Hematopoietic multipotent progenitor cell treated with erythropoietin and hydrocortisone succinate and interleukin-3 and kit ligand, for 15 days (in vitro differentiated cells): ENCODE results near the gene LRFN5.

ENCODE experiments used
- DNase-seq: peaks from one replicate; pipeline ENCODE4 v3.0.0-alpha.2; 2015; ENCODE audit warnings: low spot score

LRFN5 gene

DNA sequence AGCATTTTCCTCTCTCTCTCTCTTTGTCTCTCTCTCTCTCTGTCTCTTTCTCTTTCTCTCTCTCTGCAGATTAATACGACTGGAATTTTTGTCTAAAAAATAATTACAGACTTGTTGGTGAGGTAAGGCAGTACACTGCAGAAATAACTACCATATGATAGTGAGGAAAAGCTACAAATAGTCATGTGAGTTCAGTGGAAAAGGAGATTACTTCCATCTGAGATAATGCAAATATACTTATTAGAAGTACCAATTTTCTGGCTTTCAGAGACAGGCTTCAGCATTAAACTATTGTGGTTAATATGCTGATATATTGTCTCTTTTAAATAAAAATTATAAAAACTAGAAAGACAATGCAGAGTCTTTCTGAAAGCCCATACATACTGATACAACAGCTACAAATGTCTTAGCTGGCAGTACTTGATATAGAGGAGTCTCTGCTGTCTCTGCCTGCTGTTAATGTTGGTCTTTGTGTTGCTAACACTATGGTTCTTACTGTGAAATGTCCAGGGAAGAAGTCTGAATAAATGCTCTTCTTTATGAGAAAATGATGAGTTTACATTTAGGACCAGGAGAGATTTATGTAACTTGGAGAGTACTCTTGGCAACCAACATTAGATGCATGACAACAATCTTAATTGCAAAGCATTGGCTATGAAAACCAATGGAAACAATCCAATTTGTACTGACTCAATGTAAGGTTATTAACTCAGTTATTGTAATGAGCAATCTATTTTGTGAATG is 167.0 kb downstream of the LRFN5 start:
- DNase-seq = no peak

DNA sequence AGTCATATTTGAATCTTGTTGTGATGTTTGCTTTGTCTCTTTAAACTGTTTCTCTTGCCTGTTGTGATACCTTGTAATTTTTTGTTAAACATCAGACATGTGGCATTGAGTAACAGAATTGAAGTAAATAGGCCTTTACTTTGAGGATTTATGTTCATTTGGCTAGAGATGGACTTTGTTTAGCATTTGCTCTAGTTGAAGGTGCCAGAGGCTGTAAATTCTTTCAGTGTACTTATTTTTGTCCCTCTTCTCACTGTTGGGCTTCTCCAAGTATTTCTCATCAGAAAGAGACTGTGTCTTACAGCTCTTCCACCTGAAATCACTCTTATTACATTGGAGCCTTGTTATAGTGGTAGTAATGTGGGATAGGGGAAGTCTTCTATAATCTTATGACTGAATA is 175.8 kb downstream of the LRFN5 start:
- no peak for DNase-seq

DNA sequence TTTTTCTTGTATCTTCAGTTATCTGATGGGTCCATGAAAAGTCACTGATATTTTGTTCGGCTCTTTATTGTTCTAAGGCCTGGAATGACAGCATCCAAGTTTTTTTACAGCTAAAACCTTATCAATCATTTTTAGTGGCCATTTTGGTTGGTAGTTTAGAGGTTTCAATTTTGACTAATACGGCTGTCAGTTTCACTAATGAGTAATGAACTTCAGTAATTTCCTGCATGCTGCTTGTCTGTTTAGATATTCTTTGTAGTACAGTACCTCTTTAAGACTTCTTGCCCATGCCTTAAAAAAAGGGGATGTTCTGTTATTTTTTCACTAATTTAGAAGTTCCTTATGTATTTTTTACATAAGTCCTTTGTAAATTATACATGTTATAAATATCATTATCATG is 176.7 kb downstream of the LRFN5 start:
- no peak for DNase-seq

DNA sequence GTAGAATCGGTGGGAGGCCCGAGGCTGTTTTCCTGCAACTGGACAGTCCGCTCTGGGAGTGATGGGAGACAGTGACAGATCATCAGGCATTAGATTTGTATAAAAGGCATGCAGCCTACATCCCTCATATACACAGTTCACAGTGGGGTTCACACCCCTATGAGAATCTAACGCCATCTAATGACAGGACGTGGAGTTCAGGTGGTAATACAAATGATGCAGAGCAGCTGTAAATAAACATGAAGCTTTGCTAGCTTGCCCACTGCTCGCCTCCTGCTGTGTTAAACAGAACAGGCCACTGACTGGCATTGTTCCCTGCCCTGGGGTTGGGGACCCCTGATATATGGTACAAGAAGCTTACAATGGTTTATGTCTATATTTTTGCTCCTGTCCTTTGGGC is 179.0 kb downstream of the LRFN5 start:
- DNase-seq = no peak

DNA sequence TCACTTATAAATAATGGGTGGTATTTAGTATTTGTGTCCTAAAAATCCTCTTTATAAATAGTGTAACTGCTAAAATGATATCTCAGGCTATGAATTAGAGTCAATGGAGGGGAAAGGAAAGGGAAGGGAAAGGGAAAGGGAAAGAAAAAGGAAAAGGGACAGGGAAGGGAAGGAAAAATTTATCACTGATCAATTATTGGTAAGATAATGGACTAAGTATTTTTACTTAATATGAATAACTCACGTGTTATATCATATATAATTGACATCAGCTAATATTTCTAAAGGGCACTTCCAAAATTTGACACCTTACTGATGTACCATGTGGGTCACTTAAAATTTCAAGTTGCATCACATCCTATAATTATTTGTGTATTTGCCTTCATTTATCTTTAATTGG is 193.1 kb downstream of the LRFN5 start:
- no peak for DNase-seq

DNA sequence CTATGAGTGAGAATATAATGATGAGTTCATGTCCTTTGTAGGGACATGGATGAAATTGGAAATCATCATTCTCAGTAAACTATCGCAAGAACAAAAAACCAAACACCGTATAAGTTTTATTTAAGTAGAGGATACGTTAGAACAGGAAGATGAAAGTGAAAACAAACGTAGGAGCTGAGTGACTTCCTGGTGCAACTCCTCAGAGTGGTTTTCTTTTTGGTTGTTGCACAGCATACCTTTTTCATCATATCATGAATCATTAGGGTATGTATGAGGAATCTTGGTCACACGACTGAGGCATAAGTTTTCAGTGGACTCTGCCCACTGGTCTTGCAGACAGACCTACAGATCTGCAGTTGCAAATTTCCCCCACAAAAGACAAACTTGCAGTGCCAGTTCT is 199.0 kb downstream of the LRFN5 start:
- no peak for DNase-seq

DNA sequence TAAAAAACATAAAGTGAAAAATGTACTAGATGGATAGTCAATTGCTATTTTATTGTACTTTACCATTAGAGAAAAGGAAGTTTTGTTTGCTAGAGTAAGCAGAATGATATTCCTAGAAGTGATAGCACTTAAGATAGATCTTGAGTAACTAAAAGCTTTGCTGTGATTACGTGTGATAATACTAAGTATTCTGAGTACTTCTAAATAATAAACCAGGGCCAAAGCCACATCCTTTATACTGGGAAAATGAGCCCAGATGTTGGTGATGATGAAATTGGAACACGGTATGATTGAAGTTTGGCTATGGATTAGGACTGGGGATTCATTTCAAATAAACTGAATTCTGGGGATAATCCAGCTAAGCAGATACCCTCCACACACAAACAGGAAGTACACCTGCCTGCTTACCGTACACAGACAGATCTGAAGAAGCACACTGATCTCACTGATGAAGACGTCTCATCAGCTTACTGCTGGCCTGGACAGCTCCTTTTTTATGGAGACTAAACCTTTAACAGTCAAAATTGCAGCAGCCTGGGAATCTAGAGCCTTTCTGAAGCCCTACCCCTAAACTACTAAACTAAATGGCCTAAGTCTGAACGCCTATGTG is 199.8 kb downstream of the LRFN5 start:
- no peak for DNase-seq

DNA sequence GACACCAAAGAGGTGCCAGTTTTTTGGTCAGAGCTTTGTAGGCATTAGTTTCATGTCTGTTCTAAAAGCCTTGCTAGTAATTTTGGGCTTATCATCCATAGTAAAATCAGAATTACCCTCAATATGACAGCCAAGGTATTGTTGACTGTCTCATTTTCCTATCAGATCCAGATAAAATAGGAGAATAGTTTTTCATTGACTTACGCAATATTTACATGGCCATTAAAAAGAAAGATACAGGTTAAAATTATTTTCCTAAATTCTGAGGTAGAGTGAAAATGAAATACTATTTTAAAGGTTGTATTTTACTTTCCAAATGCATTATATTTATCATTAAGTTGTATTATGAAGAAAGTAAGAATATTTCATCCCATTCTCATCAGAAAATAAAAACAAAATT is 203.7 kb downstream of the LRFN5 start:
- no peak for DNase-seq

DNA sequence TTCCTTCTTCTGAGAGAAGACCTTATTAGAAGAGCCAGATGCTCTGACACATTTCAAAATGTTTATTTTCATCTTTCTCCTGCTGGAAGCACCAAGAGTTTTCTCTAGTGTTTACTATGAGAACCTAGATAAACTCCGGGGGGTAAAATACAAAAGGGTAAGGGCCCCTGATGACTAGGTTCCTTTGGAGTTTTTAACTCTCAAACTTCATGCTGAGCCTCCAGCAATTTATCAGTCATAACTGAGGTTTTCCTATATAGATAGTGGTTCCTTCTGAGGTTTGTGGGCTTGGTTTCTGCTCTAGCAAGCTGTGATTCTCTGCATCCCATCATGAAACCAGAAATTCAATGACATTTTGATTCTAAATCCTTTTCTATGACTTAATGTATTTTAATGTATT is 210.9 kb downstream of the LRFN5 start:
- no peak for DNase-seq

DNA sequence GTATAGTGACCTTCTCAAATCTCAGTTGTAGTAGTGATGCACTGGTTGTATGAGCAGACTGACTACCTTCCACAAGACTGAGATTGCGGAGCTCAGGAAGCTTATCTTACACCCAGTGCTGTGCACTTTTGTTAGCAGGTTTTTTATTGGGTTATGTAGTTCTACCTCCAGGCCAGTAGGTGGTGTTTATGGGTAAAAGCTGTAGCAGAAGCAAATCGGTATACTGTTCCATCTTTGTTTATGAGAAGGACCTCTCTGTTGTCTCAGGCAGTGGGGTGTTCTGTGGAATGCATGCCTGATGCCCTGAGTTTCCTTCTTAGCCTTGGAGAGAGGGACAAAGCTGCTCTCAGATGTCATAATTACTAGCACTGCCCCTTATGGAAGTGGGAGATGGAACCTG is 217.8 kb downstream of the LRFN5 start:
- no peak for DNase-seq

DNA sequence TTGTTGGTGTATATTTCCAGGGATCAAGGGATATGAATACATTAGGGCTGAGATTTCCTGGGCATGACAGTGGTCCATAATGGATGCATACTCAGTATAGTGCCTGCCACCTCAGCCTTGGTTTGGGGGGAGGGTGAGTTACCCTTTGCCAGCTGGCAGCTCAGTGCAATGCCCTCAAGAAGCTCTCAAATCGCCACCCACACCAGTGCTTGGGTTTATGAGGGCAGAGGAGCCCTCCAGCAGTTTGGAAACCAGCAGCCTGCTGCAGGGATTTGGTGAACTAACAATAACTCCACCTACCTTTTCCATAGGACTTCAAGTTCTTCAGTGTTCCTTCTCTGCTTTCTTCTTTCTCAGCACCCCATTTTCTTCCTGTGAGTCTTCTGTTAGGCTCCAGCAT is 218.9 kb downstream of the LRFN5 start:
- no peak for DNase-seq

DNA sequence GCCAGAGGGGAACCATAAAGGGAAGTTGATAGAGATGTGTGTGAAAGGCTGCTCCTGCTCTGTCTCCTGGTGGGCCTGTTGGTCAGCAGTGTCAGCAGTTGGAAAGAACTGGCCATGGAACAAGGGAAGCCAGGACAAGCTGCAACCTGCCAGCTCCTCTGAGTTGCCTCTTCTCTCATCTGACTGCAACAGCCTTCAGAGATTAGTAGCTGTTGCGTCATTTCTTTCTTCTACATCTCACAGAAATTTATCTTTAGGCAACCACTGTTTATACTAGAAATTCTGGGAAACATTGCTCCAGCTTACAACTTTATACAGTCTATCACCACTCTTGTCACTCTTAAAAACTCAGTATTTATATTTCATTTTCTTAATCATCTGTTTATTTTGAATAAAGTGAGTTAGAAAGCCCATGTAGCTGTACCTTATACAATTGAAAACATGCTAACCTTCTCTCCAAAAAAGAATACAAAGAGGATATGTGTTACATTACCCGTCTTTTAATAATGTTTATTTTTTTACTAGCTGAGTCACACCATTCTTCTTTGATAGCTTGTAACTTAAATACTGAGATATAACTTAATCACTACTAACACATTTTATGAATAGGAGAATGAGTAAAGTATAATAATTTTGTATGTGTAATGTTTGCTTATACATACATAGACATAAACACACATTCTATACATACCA is 224.2 kb downstream of the LRFN5 start:
- DNase-seq = no peak

DNA sequence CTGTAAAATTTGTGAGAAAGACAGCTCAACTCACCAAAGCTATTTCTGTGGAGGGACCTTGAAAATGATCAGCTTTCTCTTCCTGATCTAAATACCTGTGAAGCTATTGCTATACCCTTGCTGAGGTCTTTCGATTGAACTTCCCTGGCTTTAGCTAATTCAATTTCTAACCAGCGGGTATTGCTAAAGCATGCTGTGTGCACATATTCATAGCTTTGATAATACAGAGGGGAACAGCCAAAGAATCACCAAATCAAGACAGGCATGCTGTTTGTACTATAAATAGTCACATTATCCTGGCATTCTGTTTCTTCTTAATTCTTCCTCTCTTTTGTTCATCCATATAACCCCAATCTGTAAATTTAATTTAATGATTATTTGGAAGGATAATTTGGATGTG is 233.0 kb downstream of the LRFN5 start:
- no peak for DNase-seq

DNA sequence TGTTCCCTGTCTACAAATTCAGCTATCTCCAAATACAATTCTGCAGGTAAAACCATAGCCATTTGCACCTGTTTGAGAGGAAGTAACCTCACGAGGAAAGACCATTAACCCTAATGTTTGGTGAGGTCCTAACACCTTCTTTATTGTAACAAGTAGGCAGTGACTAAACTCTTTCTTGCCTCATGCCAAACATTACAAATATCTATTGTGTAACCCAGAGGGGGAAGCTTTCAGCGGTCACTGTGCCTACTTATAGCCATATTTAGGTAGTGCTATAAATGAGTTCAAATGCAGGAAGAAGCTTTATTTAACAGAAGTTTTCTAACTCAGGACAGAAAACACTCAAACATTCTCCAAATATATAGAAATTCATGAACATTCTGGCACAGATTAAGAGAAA is 252.7 kb downstream of the LRFN5 start:
- no peak for DNase-seq

DNA sequence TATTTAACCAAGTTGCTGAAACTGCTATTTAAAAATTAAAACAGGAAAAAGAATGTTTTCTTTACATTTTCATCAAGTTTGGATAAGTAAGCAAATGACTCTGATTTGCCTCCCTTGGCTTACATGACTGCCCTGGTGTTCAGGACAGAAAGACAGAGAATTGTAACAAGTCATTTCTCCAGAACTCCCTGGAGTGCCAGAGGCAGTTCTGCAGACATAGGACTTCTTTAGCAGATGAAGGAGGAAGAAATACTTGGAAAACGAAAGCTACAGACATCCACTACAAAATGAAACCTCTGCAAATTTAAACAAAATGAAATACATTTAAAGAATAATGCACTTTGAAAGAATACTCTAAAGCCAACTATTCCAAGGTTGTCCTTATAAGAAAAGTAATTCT is 253.9 kb downstream of the LRFN5 start:
- no peak for DNase-seq

DNA sequence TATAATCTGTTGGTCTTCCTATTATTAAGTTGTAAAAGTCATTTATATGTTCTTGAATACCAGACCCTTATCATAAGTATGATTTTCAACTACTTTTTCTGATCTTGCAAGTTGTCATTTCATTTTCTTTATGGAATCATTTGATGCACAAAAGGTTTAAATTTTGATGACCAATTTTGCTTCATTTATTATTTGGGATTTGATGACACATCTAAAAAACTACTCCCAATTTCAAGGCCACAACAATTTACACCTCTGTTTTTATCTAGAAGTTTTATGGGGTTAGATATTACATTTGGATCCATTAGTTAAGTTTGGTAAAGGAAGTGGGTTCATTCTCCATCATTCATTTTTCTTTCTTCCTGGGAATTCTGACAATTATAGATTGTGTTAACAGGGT is 259.2 kb downstream of the LRFN5 start:
- no peak for DNase-seq

DNA sequence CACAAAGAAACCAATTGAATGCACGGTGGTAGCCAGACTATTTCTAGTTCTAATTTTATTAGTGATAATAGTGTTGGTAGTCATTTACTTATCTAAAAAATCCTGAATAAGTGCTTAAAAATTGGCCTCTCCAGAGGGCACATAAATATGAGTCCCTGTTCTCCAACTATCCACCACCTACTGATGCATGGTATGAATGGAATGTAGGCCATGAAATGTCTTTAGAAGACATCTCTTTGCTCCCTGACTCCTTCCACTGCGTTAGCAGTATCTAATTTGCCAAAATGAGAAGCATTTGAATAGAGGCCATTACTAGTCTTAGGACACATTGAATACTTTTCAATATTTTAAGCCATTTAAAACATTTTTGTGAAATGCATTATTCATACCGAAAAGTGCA is 261.7 kb downstream of the LRFN5 start:
- no peak for DNase-seq

DNA sequence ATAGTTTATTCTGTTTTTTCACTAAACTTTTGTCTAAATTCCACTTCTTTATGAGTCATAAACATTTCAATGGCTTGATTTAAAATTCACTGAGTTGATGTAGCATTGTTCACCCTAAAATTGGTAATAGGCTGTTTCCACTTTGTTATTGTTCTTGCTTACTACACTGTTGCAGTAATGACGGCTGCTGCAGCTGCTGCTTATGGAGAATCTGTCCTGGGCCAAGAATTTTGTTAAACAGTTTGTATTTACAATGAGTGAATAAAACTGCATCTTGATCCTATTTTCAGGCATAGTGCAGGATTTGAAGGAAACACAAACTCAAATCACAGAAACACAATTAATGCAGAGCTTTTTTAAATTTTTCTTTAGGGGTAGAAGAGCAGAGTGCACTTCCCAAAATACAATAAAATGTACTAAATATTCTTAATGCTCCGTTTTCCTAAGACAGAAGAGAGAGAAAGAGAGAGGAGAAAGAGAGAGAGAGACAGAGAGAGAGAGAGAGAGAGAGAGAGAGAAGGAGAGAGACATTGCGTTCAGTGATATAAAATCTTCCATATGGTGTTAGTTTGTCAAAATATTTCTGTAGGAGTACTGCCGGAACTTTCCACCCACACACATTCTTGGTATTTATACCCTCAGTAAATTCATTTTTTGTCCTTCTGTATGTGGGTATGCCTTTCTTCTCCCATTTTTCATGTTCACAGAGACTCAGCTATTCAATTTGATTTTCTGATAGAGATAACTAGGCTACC is 266.4 kb downstream of the LRFN5 start:
- no peak for DNase-seq

DNA sequence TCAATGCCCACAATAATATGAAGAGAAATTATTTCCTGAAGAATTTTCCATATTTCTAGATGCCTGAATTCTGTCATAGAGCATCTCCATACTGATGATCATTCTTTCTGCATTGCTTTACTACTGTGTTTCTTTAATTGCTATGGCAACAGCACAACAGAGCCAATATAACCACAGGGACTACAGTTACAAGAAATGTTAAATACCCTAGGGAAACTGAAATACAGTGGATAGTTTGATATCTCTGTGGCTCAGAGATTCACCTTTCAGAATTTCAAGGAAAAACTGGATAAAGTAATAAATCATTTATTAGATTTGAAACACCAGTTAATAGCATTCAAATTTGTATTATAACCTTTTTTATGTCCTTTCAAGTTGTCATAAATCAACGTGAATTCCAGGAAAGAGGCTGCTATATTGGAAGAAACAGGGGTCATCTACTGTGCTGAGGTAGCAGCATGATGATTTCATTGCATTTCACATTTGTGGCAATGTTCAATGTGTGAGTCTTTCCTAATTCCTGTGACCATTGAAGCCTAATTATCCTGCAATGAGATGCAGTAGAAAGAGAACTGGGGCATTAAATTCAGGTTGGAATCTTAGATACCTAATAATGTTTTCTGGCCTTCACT is 267.1 kb downstream of the LRFN5 start:
- no peak for DNase-seq

DNA sequence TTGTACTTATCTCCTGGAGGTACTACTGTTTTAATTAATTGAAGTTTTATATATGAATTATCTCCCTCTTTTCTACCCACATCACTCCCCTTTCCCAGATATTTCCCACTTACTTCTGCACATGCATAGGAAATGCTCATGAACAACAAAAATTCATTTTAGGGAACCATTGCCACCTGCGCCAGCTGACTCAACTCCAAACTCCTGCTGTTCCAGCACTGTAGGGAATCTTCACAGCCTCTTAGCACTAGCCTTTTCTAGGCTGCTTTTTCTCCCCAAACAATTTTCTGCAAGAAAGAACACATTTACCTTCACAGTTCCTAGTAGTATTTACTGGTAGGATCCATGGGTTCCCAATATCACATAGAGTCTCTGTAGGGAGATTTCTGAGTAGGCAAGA is 268.4 kb downstream of the LRFN5 start:
- DNase-seq = no peak

DNA sequence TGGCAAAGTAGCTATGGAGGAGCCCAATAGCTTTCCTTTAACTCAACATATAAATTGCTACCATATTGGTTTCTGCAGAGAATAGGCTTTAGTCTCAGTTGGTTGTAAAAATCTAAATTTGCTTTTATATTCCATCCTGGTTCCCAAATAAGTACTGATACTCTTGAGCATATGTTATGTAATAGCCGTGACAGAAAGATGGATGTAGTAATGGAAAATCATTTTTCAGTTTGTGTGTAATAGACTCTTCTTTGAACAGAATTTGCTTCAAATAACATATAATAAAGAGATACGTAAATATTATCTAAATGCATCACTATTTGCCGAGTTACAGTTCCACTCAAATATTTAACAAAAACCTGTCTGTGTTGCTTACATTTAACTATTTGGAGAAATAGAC is 271.6 kb downstream of the LRFN5 start:
- DNase-seq = no peak

DNA sequence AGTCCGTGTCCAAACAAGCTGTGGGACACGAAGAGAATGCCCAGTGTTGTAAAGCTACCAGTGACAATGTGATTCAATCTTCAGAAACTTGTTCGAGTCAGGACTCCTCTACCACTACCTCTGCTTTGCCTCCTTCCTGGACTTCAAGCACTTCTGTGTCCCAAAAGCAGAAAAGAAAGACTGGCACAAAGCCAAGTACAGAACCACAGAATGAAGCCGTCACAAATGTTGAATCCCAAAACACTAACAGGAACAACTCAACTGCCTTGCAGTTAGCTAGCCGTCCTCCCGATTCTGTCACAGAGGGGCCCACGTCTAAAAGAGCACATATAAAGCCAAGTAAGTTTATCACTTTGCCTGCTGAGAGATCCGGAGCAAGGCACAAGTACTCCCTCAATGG is 284.9 kb downstream of the LRFN5 start:
- no peak for DNase-seq
